HCT116 (cell line): Measurements from ENCODE around the gene PPP1R11. TPM values are rescaled to one million over a fixed set of nuclear protein-coding genes. Genes with fewer than 3 reads are reported as not detected.

Experiments used
- ATAC-seq: fragments of 200-7000 bp; cut with Tn5 transposase; 2 replicates; pipeline ENCODE4 v1.9.1; 2020; ENCODE audit warnings: mild to moderate bottlenecking, moderate library complexity
- BruUV-seq: library from RNA; stranded (reverse); fragments of 400-500 nt; replicated peaks from 2 replicates; lab custom pipeline; 2021; lab: Mats Ljungman, UMichigan
- CTCF ChIA-PET: fragments of 300-600 bp; sonication (Branson Sonifier 250); formaldehyde crosslinking; loops from one replicate; lab custom pipeline; 2021; ENCODE audit warnings: antibody characterized with exemption; lab: Charles Lee
- POLR2A ChIA-PET: fragments of 300-600, 350-600 bp; sonication (Branson Sonifier 250); formaldehyde crosslinking; loops from one replicate; lab custom pipeline; 2021; ENCODE audit warnings: antibody characterized with exemption; lab: Charles Lee
- RAD21 ChIA-PET, 2 experiments: fragments of 300-600 bp; sonication (Branson Sonifier 250); formaldehyde crosslinking; loops; one replicate each; lab custom pipeline; 2023; ENCODE audit warnings: low total read pairs in 2 of 2; ENCODE audit not compliant: uncharacterized antibody in 2 of 2, unreplicated experiment in 2 of 2, low non-redundant PET in 1 of 2; lab: Charles Lee
- DNase-seq: peaks from one replicate; pipeline ENCODE4 v3.0.0-alpha.2; 2010; ENCODE audit warnings: low read depth, low spot score
- H2AFZ ChIP-seq: fragments of 200-600 bp; shearing (Covaris generic), sonication (generic); 2 replicates; pipeline ENCODE4 v1.6.1; 2017; ENCODE audit warnings: low read depth, mixed run types, mixed read lengths, antibody characterized with exemption, low read length; ENCODE audit not compliant: poor library complexity, severe bottlenecking
- H3K27ac ChIP-seq: 2 replicates; pipeline ENCODE4 v1.5.1; 2012; ENCODE audit warnings: low read depth, low read length
- H3K27me3 ChIP-seq: fragments of 200-600 bp; sonication (generic); 2 replicates; pipeline ENCODE4 v1.6.1; 2016; ENCODE audit warnings: mixed run types, low read length, mixed read lengths; ENCODE audit not compliant: insufficient read depth
- H3K36me3 ChIP-seq, 2 experiments: fragments of 200-500 bp in 1 of 2; fragments of 200-600 bp in 1 of 2; sonication (Bioruptor generic) in 1 of 2; sonication (generic) in 1 of 2; 2 replicates each; pipeline versions ENCODE4 v1.5.1 to v1.6.1; 2014 to 2016; ENCODE audit warnings: low read length in 2 of 2, inconsistent platforms in 1 of 2, mixed read lengths in 1 of 2, mixed run types in 1 of 2; ENCODE audit not compliant: insufficient read depth in 2 of 2, control insufficient read depth in 1 of 2
- H3K4me1 ChIP-seq, 2 experiments: fragments of 200-600 bp in 1 of 2; sonication (generic) in 1 of 2; 2 replicates each; pipeline versions ENCODE4 v1.5.1 to v1.6.1; 2012 to 2017; ENCODE audit warnings: low read length in 2 of 2, inconsistent platforms in 1 of 2, mild to moderate bottlenecking in 1 of 2, mixed read lengths in 1 of 2, mixed run types in 1 of 2, moderate library complexity in 1 of 2; ENCODE audit not compliant: insufficient read depth in 2 of 2, control insufficient read depth in 1 of 2
- H3K4me2 ChIP-seq: fragments of 200-600 bp; sonication (generic); 2 replicates; pipeline ENCODE4 v1.6.1; 2017; ENCODE audit warnings: mixed run types, low read length, mixed read lengths
- H3K4me3 ChIP-seq, 2 experiments: fragments of 200-600 bp in 1 of 2; sonication (generic) in 1 of 2; replicated peaks in 1 of 2; 2 replicates each; pipeline ENCODE4 v1.5.1; 2011 to 2016; ENCODE audit warnings: low read length in 2 of 2, control low read depth in 1 of 2, low read depth in 1 of 2, mild to moderate bottlenecking in 1 of 2, mixed read lengths in 1 of 2, mixed run types in 1 of 2
- H3K79me2 ChIP-seq: fragments of 200-600 bp; sonication (generic); 2 replicates; pipeline ENCODE4 v1.6.1; 2017; ENCODE audit warnings: mild to moderate bottlenecking, mixed run types, low read length, moderate library complexity, mixed read lengths; ENCODE audit not compliant: insufficient read depth
- H3K9ac ChIP-seq: fragments of 200-600 bp; sonication (generic); 2 replicates; pipeline ENCODE4 v1.6.1; 2016; ENCODE audit warnings: low read length, mixed read lengths
- H3K9me2 ChIP-seq: fragments of 200-600 bp; sonication (generic), shearing (Covaris generic); 2 replicates; pipeline ENCODE4 v1.6.1; 2017; ENCODE audit warnings: mixed run types, mild to moderate bottlenecking, moderate library complexity; ENCODE audit not compliant: insufficient read depth
- H3K9me3 ChIP-seq, 2 experiments: fragments of 200-500 bp in 1 of 2; fragments of 200-600 bp in 1 of 2; sonication (Bioruptor generic) in 1 of 2; sonication (generic) in 1 of 2; 2 replicates each; pipeline ENCODE4 v1.6.1; 2014 to 2017; ENCODE audit warnings: low read length in 2 of 2, mixed read lengths in 2 of 2, inconsistent platforms in 1 of 2, low read depth in 1 of 2, mild to moderate bottlenecking in 1 of 2, mixed run types in 1 of 2, moderate library complexity in 1 of 2; ENCODE audit not compliant: control insufficient read depth in 1 of 2, insufficient read depth in 1 of 2
- H4K20me1 ChIP-seq: fragments of 200-600 bp; sonication (generic), shearing (Covaris generic); 2 replicates; pipeline ENCODE4 v1.6.1; 2017; ENCODE audit warnings: mixed run types, mild to moderate bottlenecking, moderate library complexity; ENCODE audit not compliant: insufficient read depth
- CEBPB ChIP-seq: IDR thresholded peaks from 2 replicates; pipeline ENCODE4 v1.6.1; 2012; ENCODE audit warnings: low read depth
- EGR1 ChIP-seq: IDR thresholded peaks from 2 replicates; pipeline ENCODE4 v1.6.1; 2012; ENCODE audit warnings: low read depth
- EZH2 ChIP-seq: fragments of 200-600 bp; sonication (generic); IDR thresholded peaks from 2 replicates; pipeline ENCODE4 v1.6.1; 2017; ENCODE audit warnings: antibody characterized with exemption, mixed run types
- EZH2phosphoT487 ChIP-seq: fragments of 200-600 bp; IDR thresholded peaks from 2 replicates; pipeline ENCODE4 v1.6.1; 2018; ENCODE audit warnings: antibody characterized with exemption, borderline replicate concordance
- FOSL1 ChIP-seq: IDR thresholded peaks from 2 replicates; pipeline ENCODE4 v1.6.1; 2012; ENCODE audit warnings: low read depth
- JUND ChIP-seq: IDR thresholded peaks from 2 replicates; pipeline ENCODE4 v1.6.1; 2012
- POLR2A ChIP-seq: IDR thresholded peaks from 2 replicates; pipeline ENCODE4 v1.7.0; 2011; ENCODE audit warnings: borderline replicate concordance; ENCODE audit not compliant: insufficient read depth, insufficient read length; ENCODE audit errors: extremely low read depth
- POLR2AphosphoS5 ChIP-seq: IDR thresholded peaks from 2 replicates; pipeline ENCODE4 v1.6.1; 2011; ENCODE audit warnings: mild to moderate bottlenecking, low read depth, low read length, moderate library complexity
- RAD21 ChIP-seq: IDR thresholded peaks from 2 replicates; pipeline ENCODE4 v1.6.1; 2012; ENCODE audit warnings: low read depth, mild to moderate bottlenecking
- REST ChIP-seq: IDR thresholded peaks from 2 replicates; pipeline ENCODE4 v1.6.1; 2012; ENCODE audit warnings: low read depth
- SP1 ChIP-seq: IDR thresholded peaks from 2 replicates; pipeline ENCODE4 v1.6.1; 2012; ENCODE audit warnings: low read depth
- SRF ChIP-seq: IDR thresholded peaks from 2 replicates; pipeline ENCODE4 v1.6.1; 2012; ENCODE audit warnings: low read depth
- TCF7L2 ChIP-seq: IDR thresholded peaks from 2 replicates; pipeline ENCODE4 v1.7.0; 2011; ENCODE audit warnings: borderline replicate concordance, inconsistent platforms; ENCODE audit not compliant: insufficient read depth, insufficient read length; ENCODE audit errors: extremely low read depth
- ZFX ChIP-seq: fragments of 450-650 bp; IDR thresholded peaks from 2 replicates; pipeline ENCODE4 v1.6.1; 2017
- intact Hi-C: fragments of 100-400 bp; cut with micrococcal nuclease; formaldehyde crosslinking; loops from 2 replicates; pipeline ENCODE4 v1.10.0; 2022
- total RNA-seq: library from RNA; stranded (reverse); gene quantifications from one replicate; pipeline ENCODE4 v1.2.1, GENCODE V29; 2021; ENCODE audit not compliant: unreplicated experiment
- TF ChIP-seq, protein P1 (sequence below): IDR thresholded peaks from 2 replicates; pipeline ENCODE4 v1.6.1; 2012
- TF ChIP-seq, protein P2 (sequence below), 3 experiments: fragments of 200-600 bp in 1 of 3; sonication (generic) in 1 of 3; IDR thresholded peaks in 2 of 3; conservative IDR thresholded peaks in 1 of 3; 2 replicates each; pipeline ENCODE4 v1.5.1; 2012 to 2017; ENCODE audit warnings: low read depth in 2 of 3, low read length in 2 of 3, antibody characterized with exemption in 1 of 3, borderline replicate concordance in 1 of 3, control low read depth in 1 of 3, mild to moderate bottlenecking in 1 of 3, mixed read lengths in 1 of 3, mixed run types in 1 of 3, moderate library complexity in 1 of 3; ENCODE audit not compliant: insufficient read depth in 1 of 3
- TF ChIP-seq, protein P3 (sequence below): IDR thresholded peaks from 2 replicates; pipeline ENCODE4 v1.6.1; 2012

The PPP1R11 gene
- total RNA-seq, 1 experiment from 2014 or later: 29.3 TPM

GRCh38 chr6:30073489-30074235 lies 6.7 kb downstream of the PPP1R11 start (continued):
- TF ChIP-seq, protein P1, sequence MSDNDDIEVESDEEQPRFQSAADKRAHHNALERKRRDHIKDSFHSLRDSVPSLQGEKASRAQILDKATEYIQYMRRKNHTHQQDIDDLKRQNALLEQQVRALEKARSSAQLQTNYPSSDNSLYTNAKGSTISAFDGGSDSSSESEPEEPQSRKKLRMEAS: no peak
- TF ChIP-seq EGR1: no peak
- TF ChIP-seq JUND: no peak
- TF ChIP-seq POLR2A: no peak
- TF ChIP-seq EZH2: no peak

- H4K20me1 ChIP-seq: no peaks in the 10 kb centered on the region
- no peak for ATAC-seq
- ChIA-PET RAD21 (no interaction called here), POLR2A (no interaction called here), CTCF (no interaction called here)
- H3K4me2 ChIP-seq: no peak overlapping the region
- intact Hi-C loops: no loop called here
- H3K9me3 ChIP-seq: no peaks in the 10 kb centered on the region
- peaks cover 11 to 19% of the 10 kb centered on the region in 2 experiments for H3K4me1 ChIP-seq
- no peaks in the 10 kb centered on the region for H3K79me2 ChIP-seq
- H3K27me3 ChIP-seq: no peaks in the 10 kb centered on the region
- no peak overlapping the region for H3K9ac ChIP-seq
- H3K9me2 ChIP-seq: no peaks in the 10 kb centered on the region
- no TSS peak for BruUV-seq
- no peak for DNase-seq
- no peaks in the 10 kb centered on the region for H3K36me3 ChIP-seq
- no peak overlapping the region for H3K27ac ChIP-seq
- H2AFZ ChIP-seq: no peak overlapping the region
- H3K4me3 ChIP-seq: no peak overlapping the region
- TF ChIP-seq EZH2 (no peak), ZFX (no peak), POLR2AphosphoS5 (no peak), FOSL1 (no peak), SP1 (no peak), REST (no peak), CEBPB (no peak), SRF (no peak), EZH2phosphoT487 (no peak), POLR2A (no peak), TCF7L2 (no peak), RAD21 (no peak)
- TF ChIP-seq, protein P2, sequence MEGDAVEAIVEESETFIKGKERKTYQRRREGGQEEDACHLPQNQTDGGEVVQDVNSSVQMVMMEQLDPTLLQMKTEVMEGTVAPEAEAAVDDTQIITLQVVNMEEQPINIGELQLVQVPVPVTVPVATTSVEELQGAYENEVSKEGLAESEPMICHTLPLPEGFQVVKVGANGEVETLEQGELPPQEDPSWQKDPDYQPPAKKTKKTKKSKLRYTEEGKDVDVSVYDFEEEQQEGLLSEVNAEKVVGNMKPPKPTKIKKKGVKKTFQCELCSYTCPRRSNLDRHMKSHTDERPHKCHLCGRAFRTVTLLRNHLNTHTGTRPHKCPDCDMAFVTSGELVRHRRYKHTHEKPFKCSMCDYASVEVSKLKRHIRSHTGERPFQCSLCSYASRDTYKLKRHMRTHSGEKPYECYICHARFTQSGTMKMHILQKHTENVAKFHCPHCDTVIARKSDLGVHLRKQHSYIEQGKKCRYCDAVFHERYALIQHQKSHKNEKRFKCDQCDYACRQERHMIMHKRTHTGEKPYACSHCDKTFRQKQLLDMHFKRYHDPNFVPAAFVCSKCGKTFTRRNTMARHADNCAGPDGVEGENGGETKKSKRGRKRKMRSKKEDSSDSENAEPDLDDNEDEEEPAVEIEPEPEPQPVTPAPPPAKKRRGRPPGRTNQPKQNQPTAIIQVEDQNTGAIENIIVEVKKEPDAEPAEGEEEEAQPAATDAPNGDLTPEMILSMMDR (IDR thresholded peaks at IDR 0.05 in 2 of 3, conservative IDR thresholded peaks at IDR 0.05 in 1 of 3; ENCODE audit: borderline replicate concordance in 1 of 3, insufficient read depth in 1 of 3, low read depth in 2 of 3, low read length in 2 of 3): no peak
- TF ChIP-seq, protein P3, sequence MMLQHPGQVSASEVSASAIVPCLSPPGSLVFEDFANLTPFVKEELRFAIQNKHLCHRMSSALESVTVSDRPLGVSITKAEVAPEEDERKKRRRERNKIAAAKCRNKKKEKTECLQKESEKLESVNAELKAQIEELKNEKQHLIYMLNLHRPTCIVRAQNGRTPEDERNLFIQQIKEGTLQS: no peak
These were observed 7.5 kb downstream of the PPP1R11 start for GRCh38 chr6:30074331-30075093.
